ENCODE results near the gene CIT. TPM values are rescaled to one million over a fixed set of nuclear protein-coding genes. Genes with fewer than 3 reads are reported as not detected.
A peak's percentile ranks its signal among the peaks of the same experiment; 100 is the strongest.

CIT gene
- total RNA-seq, 1 experiment from 2014 or later = 58.9 TPM

- ATAC-seq = no peak
- H3K9ac ChIP-seq (ENCODE audit: low read length) = no peak overlapping the region
- no peak for DNase-seq
- H3K79me2 ChIP-seq (ENCODE audit: low read length) = no peaks in the 10 kb centered on the region
- no peak for TF ChIP-seq EZH2phosphoT487 (IDR thresholded peaks at IDR 0.05; ENCODE audit: borderline replicate concordance, low read length)
- TF ChIP-seq EZH2 (IDR thresholded peaks at IDR 0.05; ENCODE audit: low read length, unreplicated experiment) = no peak
- TF ChIP-seq, protein P1, sequence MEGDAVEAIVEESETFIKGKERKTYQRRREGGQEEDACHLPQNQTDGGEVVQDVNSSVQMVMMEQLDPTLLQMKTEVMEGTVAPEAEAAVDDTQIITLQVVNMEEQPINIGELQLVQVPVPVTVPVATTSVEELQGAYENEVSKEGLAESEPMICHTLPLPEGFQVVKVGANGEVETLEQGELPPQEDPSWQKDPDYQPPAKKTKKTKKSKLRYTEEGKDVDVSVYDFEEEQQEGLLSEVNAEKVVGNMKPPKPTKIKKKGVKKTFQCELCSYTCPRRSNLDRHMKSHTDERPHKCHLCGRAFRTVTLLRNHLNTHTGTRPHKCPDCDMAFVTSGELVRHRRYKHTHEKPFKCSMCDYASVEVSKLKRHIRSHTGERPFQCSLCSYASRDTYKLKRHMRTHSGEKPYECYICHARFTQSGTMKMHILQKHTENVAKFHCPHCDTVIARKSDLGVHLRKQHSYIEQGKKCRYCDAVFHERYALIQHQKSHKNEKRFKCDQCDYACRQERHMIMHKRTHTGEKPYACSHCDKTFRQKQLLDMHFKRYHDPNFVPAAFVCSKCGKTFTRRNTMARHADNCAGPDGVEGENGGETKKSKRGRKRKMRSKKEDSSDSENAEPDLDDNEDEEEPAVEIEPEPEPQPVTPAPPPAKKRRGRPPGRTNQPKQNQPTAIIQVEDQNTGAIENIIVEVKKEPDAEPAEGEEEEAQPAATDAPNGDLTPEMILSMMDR (conservative IDR thresholded peaks at IDR 0.05; ENCODE audit: low read depth, low read length) = no peak
- BruUV-seq (replicated peaks) = no TSS peak
- H2AFZ ChIP-seq (ENCODE audit: low read length) = no peak overlapping the region
- H3F3A ChIP-seq (ENCODE audit: low read length, unreplicated experiment) = no peaks in the 10 kb centered on the region
- ChIA-PET CTCF (no interaction called here), POLR2A (ENCODE audit: unreplicated experiment) (no interaction called here)
- intact Hi-C loops (cut with micrococcal nuclease) = loop anchor here (2.0 kb wide), 1 partner anchor 210 kb away; no protein-coding TSS in a partner anchor
- H4K20me1 ChIP-seq (ENCODE audit: low read length) = no peaks in the 10 kb centered on the region
- peaks cover 16% of the 10 kb centered on the region; the same call in 1 of the 2 replicates for H3K36me3 ChIP-seq (ENCODE audit: low read depth, low read length)
- H3K9me2 ChIP-seq (replicated peaks; ENCODE audit: low read length) = no peaks in the 10 kb centered on the region
- H3K9me3 ChIP-seq (ENCODE audit: low read length) = no peaks in the 10 kb centered on the region
- peaks cover 19% of the 10 kb centered on the region for H3K4me1 ChIP-seq (ENCODE audit: insufficient read depth, low read length)
- H3K27ac ChIP-seq (ENCODE audit: low read length) = peak overlapping the region; percentile 41
- no peak overlapping the region for H3K4me3 ChIP-seq (ENCODE audit: low read length)
- no peak overlapping the region for H3K4me2 ChIP-seq (ENCODE audit: low read length)
- H3K27me3 ChIP-seq (ENCODE audit: low read length) = no peaks in the 10 kb centered on the region
These were observed 184.7 kb downstream of the CIT start for GRCh38 chr12:119692410-119692809.

DNA sequence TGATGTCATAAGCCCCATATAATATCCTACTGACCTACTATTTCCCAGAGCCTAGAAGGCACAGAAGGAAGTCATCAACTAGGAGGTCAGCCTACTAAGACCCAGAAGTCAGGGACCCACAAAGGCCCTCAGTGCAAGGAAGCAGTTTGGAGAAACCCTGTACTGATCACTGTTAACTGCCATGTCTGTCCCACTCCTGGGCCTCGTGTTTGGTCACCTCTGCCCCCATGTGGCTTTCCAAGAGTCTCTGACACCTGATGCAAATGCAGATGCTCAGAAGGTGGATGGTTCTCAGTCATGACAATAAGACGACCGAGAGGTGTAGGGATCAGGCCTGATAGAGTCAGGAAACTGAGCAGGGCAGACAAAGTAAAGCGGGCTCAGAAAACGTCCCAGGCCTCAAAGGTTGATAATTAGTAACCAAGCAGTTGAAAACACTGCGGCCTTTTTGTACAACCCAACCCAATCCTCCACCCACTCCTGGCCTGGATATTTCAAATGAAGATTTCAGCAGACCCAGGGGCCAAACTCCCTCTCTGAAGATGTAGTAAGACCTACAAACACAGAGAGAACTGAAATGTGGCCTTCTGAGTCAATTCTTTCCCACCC, 185.8 kb downstream of the CIT start:
- Histone ChIP-seq H3K36me3 (ENCODE audit: low read depth, low read length) (peaks cover 14% of the 10 kb centered on the region; the same call in 1 of the 2 replicates), H4K20me1 (ENCODE audit: low read length) (no peaks in the 10 kb centered on the region), H3K4me1 (ENCODE audit: insufficient read depth, low read length) (peaks cover 19% of the 10 kb centered on the region), H3F3A (ENCODE audit: low read length, unreplicated experiment) (no peaks in the 10 kb centered on the region), H3K79me2 (ENCODE audit: low read length) (no peaks in the 10 kb centered on the region), H3K27me3 (ENCODE audit: low read length) (no peaks in the 10 kb centered on the region), H2AFZ (ENCODE audit: low read length) (no peak overlapping the region), H3K4me3 (ENCODE audit: low read length) (no peak overlapping the region), H3K9me2 (replicated peaks; ENCODE audit: low read length) (no peaks in the 10 kb centered on the region), H3K27ac (ENCODE audit: low read length) (no peak overlapping the region), H3K9ac (ENCODE audit: low read length) (no peak overlapping the region), H3K4me2 (ENCODE audit: low read length) (no peak overlapping the region), H3K9me3 (ENCODE audit: low read length) (no peaks in the 10 kb centered on the region)
- ChIA-PET POLR2A (ENCODE audit: unreplicated experiment) (no interaction called here), CTCF (no interaction called here)
- no TSS peak for BruUV-seq (replicated peaks)
- ATAC-seq (no peak), DNase-seq (no peak)
- intact Hi-C loops (cut with micrococcal nuclease) = no loop called here
- TF ChIP-seq, protein P1 (conservative IDR thresholded peaks at IDR 0.05; ENCODE audit: low read depth, low read length) = no peak
- TF ChIP-seq EZH2 (IDR thresholded peaks at IDR 0.05; ENCODE audit: low read length, unreplicated experiment) (no peak), EZH2phosphoT487 (IDR thresholded peaks at IDR 0.05; ENCODE audit: borderline replicate concordance, low read length) (no peak)

DNA sequence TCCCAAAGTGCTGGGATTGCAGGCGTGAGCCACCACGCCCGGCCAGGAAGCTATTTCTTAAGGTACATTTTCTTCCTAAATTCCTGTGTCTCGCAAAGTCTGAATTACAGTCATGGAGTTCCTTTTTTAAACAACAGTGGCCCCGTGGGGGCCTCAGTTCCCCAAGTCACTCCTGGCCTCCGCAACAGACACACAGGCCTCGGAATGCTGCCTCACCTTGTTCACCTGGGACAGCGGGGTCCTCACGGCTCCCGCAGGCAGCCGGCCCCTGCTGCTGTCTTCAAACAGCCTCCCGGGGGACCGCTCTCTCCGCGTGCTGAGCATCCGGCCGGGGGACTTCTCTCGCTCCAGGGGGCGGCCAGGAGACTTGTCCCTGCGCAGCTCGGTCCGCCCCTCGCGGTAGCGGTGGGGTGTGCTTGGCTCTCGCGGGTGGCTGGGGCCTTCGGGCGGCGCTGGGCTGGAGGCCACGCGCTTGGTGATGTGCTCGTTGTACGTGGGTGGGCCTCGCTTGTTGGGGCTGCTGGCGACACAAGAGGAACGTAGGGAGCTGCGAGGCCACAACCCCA, 187.1 kb downstream of the CIT start:
- ChIA-PET CTCF (no interaction called here), POLR2A (ENCODE audit: unreplicated experiment) (no interaction called here)
- Histone ChIP-seq H4K20me1 (ENCODE audit: low read length) (no peaks in the 10 kb centered on the region), H3K79me2 (ENCODE audit: low read length) (no peaks in the 10 kb centered on the region), H3F3A (ENCODE audit: low read length, unreplicated experiment) (no peaks in the 10 kb centered on the region), H3K27ac (ENCODE audit: low read length) (no peak overlapping the region), H3K9me3 (ENCODE audit: low read length) (no peaks in the 10 kb centered on the region), H2AFZ (ENCODE audit: low read length) (no peak overlapping the region), H3K36me3 (ENCODE audit: low read depth, low read length) (peaks cover 18% of the 10 kb centered on the region; the same call in 1 of the 2 replicates), H3K27me3 (ENCODE audit: low read length) (no peaks in the 10 kb centered on the region), H3K4me2 (ENCODE audit: low read length) (no peak overlapping the region), H3K9ac (ENCODE audit: low read length) (no peak overlapping the region), H3K4me1 (ENCODE audit: insufficient read depth, low read length) (peaks cover 19% of the 10 kb centered on the region), H3K9me2 (replicated peaks; ENCODE audit: low read length) (no peaks in the 10 kb centered on the region), H3K4me3 (ENCODE audit: low read length) (no peak overlapping the region)
- BruUV-seq (replicated peaks) = no TSS peak
- TF ChIP-seq EZH2 (IDR thresholded peaks at IDR 0.05; ENCODE audit: low read length, unreplicated experiment) = no peak
- TF ChIP-seq, protein P1 (conservative IDR thresholded peaks at IDR 0.05; ENCODE audit: low read depth, low read length) = no peak
- no peak for TF ChIP-seq EZH2phosphoT487 (IDR thresholded peaks at IDR 0.05; ENCODE audit: borderline replicate concordance, low read length)
- ATAC-seq (no peak), DNase-seq (no peak)
- intact Hi-C loops (cut with micrococcal nuclease) = no loop called here
